Ureter (tissue), 1 donor: ENCODE data around the gene CMTM8. TPM values are rescaled to one million over a fixed set of nuclear protein-coding genes. Genes with fewer than 3 reads are reported as not detected.
"Not testable (repeated sequence)": the region's sequence is repeated elsewhere in the genome, so short reads cannot be mapped to it uniquely, and the experiment has no call there.

ENCODE experiments used
- DNase-seq: peaks from one replicate; pipeline ENCODE4 v3.0.0-alpha.2; 2020; ENCODE audit warnings: low spot score
- total RNA-seq: library from RNA; stranded (reverse); gene quantifications from one replicate; pipeline ENCODE4 v1.2.4, GENCODE V29; 2023
- donor health status: DM: yes; HTN: yes; CAD: no.

CMTM8 gene, protein sequence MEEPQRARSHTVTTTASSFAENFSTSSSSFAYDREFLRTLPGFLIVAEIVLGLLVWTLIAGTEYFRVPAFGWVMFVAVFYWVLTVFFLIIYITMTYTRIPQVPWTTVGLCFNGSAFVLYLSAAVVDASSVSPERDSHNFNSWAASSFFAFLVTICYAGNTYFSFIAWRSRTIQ
- total RNA-seq, result 5.7 TPM

DNA sequence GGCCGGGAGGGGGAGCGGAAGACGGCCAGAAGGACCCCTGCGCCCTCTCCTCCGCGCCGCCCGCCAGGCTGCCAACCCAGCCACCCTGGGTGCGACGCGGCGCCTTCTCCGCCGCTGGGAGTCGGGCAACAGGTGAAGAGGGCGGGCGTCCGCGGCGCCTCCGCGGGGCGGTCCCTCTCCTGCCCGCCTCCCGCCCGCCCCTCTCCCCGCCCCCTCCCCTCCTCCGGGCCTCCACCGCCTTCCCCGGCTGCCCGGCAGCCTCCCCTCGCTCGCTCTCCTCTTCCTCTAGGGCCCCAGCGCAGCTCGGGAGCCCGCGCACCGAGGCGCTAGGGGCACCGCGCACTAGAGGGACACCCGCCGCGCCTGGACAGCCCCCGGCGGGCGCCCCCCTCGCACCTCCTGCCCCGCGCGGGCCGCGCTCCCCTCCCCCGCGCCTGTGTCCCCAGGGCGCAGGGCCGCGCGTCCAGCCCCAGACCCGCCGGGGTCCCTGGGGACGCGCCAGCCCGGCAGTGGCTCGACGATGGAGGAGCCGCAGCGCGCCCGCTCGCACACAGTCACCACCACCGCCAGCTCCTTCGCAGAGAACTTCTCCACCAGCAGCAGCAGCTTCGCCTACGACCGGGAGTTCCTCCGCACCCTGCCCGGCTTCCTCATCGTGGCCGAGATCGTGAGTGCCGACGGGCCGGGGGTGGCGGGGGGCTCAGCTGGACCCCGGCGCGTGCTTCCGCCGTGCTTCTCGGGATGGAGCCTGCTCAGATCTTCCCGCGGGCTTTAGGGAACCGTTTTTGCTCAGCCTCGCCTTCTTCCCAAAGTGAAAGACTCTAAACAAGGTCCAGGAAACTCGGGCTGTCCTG lies at the start of gene CMTM8:
TSS of gene CMTM8 (plus strand) at position 228 of the 854 bp plus-strand sequence. CDS start at position 521, 293 bp downstream.
- DNase-seq, result peak; percentile 53

DNA sequence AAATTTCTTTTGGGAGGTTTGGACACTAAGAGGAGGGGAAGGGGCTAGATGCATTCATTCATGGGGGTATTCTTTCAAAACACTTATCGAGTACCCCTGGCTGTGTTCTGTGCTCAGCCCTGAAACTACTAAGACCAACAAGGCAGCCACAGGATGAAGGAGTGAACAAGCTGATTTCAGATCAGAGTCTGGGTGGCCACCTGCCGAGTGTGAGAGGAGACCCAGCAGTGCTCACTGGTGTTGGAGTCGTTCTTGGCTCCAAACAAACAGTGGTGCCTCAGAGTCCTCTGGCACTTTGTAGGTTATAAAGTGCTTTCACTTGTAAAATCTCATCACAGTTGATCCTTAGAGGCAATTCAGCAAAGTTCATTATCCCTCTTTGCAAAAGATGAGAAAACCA lies 48.8 kb upstream of the CMTM8 start:
- no peak for DNase-seq

DNA sequence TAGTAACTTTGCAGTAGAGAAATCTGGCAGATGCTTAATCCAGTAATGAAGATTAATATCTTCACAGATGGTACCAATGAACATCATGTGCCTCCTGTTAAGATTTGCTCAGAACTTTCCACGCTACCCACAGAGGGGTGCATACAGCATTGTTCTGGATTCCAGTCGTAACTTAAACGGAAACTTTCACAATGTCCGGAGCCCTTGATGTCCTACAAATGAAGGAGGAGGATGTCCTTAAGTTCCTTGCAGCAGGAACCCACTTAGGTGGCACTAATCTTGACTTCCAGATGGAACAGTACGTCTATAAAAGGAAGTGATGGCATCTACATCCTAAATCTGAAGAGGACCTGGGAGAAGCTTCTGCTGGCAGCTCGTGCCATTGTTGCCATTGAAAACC lies 47.9 kb upstream of the CMTM8 start:
- DNase-seq, result not testable (repeated sequence)

DNA sequence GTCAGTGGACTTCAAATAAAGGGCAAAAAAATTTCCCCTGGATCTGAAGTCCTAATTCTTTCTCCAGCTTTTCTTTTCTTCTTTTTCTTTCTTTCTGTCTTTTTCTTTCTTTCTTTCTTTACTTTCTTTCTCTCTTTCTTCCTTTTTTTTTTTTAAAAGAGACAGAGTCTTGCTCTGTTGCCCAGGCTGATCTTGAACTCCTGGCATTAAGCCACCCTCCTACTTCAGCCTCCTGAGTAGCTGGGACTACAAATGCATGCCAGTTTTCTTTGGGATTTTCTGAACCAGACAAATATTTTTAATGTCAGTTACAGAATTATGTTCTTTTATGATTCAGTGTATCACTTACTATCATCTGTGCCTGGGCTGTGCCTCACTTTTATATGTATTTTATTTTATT lies 45.4 kb upstream of the CMTM8 start:
- DNase-seq, result no peak

DNA sequence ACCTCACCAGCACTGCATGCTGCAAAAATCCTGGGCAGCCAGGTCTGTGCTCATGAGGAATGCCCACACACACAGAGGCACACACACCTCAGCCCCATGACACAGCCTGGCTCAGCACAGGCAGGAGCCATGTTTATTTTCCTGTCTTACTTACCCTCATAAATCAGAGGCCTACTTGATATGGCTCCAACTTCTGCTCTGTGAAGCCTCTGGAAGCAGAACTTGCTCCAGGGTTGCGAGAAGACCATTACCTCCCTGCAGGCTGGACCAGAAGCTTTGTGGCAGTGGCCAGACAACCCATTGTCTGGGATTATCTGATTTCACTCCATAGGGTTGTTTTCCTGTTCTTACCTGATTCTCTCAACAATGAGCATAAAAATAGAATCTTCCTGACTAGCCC lies 43.8 kb upstream of the CMTM8 start:
- DNase-seq, result no peak

DNA sequence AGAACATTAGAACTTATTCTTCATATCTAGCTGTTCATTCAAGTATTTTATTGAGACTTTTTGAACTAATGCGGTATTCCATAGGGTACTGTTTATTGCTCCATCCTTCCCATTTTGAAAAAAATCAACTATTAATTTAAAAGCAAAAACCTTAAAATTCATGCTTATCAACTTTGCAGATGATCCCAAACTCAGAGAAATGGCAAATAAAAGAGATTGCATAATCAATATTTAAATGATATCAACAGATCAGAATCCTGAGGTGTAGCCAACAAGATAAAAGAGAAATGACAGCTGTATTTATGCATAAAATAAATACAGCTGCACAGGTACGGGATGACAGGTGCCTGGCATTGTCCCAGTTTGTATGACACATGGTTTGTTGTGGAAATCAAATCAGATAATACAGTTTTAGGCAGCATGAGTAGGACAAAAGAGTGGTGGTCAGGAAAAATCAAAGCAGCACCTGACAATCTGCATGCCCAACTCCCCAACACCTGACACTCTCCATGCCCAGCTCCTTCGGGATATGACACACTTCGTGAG lies 42.4 kb upstream of the CMTM8 start:
- no peak for DNase-seq

DNA sequence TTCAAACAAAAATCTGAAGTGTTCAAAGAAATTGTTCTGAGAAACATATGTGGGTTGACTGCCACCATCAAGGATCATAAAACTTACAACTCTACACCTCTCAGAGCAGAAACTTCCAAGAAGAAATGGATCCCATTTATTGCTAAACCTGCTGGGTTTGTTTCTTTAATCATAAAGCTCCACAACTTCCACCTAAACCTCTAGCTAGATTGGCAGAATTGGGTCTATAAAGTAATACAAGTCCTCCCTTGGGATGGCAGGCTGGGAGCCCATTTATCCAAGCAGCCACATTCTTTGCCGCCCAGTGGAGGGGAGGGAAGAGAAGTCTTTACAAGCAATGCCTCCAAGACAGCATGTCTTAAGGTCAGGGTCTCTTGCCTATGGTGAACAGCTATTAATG lies 40.5 kb upstream of the CMTM8 start:
- no peak for DNase-seq

DNA sequence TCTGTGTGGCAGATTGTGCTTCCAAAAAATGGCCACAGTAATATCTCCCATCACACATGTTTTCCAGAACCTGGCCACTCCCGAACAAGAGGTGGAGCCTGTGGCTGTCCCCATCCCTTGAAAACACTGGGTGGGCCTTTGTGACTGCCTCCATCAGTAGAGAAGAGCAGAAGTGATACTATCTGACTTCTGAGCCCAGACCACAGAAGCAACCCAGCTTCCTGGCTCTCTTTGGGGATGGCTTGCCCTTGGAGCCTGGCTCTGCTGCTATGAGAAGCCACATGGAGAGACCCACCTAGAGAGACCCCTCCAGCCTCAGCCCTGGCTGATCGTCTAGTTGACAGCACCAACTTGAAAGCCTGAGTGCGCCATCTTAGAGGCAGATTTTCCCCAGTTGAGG lies 39.8 kb upstream of the CMTM8 start:
- no peak for DNase-seq

DNA sequence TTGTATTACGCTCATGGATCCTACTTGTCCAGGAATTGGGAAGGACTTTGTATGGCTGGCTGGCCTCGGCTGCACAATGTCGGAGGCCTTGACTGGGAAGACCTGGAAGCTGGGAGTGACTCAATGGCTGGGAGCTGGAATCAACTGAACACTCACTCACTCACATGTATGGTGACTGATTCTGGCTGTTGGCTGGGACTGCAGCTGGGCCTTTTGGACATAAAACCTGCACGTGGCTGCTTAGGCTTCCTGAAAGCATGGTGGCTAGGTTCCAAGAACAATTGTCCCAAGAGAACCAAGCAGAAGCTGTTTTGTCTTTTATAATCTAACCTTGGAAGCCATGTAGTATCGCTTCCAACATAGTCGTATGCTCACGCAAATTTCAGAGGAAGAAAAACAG lies 38.0 kb upstream of the CMTM8 start:
- no peak for DNase-seq

DNA sequence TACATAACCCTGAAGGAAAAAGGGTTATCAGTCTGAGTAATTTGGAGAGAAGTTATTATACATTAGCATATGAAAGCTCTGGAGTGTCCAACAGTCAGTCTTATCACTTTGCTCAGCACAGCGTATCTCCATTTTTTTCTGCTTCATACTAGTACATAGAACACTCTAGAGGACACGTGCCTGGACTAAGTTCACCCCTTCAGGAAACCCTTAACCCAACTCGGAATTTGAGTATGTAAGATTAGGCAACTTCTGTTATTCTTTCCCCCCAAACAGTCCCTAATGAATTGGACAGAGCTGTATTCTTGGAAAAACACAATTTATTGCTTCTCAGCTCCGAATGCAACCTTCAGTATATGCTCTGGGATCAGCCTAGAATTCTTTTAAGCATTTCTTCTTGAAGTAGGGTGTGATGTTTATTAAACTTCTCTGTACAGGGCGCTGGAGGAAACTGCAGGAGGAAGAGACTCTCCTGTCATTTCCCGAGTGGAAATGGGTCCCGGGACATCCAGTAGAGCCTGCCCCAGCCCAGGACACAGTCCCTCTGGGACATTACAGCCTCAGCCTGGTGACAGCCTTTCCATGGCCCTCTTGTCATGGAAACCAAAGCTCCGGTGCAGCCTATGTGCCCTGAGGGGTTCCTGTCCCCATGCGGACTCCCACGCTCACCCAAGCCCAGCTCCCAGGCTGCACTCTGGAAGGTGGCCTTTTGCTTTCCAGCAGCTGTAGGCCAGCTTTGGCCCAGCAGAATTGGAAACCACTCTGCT lies 37.3 kb upstream of the CMTM8 start:
- DNase-seq, result no peak

DNA sequence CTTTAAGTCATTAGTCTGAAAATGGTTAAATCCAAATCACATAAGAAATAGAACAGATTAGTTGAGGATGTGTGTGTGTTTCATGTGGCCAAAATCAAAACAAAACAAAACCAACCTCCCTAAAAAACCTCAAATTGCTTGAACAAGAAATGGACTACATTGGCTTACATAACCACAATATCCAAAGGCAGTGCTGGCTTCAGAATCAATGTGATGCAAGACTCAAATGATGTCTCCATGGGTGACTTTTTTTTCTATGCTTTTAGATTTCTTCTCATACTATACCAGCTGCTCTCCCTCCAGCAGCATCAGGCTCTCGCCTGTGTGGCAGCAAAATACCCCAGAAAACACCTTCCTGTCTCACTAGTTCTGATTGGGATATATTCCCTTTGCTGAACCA lies 36.0 kb upstream of the CMTM8 start:
- no peak for DNase-seq

DNA sequence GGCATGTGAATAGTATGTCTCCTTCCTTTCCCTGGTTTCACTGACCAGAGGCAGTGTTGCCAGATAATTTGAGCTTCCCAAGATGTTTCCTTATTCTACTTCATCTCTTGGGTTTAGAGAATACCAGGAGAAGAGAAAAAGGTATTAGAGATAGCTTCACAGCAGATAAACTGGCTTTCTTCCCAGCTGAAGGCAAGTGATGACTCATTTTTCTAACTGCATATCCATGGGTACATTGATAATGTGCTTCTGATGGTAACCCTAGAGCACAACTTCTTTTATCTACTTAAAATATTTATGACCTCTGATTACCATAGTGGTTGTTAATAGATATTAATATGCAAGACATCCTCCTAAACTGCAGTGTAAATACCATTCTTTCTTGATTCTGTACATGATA lies 34.6 kb upstream of the CMTM8 start:
- DNase-seq, result no peak

DNA sequence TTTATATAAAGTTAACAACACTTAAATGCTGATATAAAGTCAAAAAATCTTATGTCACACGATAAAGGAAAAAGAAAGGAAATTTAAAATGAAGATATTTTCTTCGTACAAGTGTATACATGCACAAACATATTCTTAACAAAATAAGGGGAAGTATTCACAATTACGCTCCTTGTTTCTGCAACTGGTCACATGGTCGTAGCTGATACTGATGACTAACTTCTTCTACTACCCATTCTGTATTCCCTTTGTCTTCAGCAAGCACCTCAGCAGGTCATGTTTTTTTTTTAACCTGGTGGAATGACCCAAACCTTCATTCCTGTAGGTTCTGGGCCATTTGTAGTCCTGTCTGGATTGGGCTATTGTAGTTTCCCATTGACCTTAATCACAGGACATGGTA lies 30.0 kb upstream of the CMTM8 start:
- no peak for DNase-seq

DNA sequence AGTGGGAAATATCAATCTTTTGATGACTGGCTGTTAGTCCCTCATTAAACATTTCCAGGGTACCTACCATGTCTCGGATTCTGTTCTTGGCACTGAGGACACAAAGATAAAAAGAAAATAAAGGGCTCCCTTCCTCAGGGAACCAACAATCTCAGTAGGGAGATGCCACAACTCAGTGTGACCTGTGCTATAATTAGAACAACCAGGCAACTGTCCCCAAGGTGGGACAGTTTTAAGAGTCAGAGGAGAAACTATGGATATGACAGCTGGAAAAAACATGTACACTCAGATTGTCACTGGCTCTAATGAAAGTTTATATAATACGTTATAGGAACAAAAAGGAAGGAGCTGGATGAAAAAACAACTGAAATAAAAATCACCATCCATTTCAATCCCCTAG lies 23.3 kb upstream of the CMTM8 start:
- DNase-seq, result no peak

DNA sequence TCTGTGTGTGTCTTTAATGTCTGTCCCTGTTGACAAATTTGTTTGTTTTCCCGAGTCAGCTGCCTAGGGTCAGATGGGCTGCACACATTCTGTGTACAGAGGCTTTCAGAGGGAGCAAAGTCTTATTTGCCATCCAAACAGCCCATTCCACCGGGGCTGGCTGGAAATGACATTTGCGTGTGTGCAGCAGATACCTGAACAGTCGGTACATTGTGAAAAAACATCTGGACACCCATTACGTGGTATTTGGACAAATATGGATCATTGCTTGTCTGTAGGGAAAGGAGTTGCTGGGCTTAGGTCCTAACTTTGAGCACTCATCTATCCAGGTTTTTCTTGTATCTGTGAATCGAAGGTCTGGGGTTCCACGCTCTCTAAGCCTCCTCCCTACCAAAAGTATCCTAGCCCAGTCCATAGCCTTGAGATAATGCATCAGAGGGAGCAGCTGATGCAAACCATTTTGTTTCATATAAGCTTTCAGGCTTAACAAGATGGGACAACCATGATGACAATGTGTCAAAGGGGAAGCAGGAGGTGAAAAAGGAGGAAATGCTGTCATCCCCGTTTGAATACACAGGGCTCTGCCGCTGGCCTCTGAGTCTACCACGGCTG lies 22.2 kb upstream of the CMTM8 start:
- DNase-seq, result no peak

DNA sequence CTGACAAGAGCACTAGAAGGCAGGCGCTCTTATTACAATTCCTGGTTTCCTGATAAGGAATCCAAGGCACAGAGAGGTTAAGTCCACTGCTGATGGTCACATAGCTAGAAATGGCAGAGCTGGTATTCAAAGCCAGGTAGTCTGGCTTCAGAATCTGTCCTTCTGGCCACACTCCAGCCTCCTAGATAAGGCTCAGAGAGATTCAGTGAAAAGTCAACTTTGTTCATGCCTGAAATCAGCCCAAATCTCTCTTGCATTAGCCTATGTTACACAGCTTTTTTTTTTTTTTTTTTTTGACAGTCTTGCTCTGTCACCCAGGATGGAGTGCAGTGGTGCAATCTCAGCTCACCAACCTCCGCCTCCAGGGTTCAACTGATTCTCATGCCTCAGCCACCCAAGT lies 21.1 kb upstream of the CMTM8 start:
- no peak for DNase-seq

DNA sequence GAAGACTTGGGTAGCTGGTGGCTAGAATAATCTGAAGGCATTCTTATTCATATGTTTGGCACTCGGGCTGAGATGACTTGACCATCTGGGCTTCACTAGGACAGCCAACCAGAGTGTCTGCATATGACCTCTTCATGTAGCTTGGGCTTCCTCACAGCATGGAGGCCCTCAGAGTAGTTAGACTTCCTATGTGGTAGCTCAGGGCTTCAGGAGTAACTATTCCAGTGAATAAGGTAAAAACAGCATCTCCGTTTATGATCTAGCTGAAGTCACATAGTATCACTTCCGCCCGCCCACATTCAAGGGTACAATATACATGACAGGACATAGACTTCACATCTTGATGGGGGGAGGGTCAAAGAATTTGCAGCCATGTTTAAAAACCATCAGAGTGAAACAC lies 18.9 kb upstream of the CMTM8 start:
- DNase-seq, result no peak

DNA sequence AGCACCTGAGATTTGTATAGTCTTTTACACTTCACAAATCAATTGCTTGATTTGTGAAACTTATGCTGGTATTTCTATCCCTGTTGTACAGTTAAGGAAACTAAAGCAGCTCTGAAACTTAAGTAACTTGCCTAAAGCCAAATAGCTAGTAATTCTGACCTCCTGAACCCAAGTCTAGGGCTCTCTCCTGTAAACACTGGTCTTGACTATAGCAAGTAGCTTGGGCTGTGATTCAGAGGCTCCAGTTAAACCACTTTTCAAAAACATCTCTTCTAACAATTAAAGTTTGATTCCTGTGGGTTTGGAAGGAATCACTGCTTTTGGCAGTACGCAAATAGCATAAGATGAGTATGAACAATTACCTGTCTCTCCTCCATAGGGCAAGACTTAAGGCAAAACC lies 18.5 kb upstream of the CMTM8 start:
- DNase-seq, result no peak

DNA sequence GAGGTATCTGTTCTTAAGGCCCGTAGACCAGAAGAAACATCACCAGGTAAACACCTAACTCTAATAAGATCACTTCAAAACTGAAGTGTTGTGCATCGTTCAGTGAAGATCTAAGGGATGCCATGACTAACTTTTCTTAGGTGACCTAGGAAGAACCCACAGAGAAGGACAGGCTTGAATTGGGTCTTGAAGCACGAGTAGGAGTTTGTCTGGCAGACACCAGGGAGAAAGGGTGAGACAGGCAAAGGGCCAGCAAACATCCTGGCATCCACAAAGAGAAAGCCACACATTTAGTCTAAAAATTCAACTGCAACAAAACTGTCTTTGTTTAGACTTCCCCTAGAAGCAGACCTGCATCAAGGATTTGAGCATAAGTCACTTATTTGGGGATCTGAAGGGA lies 15.5 kb upstream of the CMTM8 start:
- DNase-seq, result no peak

DNA sequence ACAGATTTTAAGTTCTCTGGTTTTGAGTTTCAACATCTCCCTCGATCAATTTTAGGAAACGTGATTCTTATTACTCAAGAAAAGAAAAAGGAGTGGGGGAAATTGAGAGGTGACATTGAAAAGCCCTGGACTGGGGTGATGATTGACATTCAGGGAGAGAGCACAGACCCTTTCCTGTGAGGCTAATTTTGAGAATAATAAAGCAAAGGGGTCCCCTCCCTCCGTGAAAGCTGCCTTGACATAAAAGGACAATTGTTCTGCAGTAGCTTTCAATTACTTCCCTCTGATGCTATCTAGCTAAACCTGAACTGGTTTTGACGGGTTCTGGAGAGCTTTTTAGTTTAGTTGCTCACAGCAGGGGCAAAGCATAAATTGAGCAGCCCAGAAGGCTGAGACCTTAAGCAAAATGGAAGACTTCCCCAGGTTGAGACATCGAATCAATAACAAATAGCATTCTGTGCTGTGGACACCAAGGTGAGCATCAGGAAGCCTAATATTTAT lies 14.4 kb upstream of the CMTM8 start:
- DNase-seq, result no peak

DNA sequence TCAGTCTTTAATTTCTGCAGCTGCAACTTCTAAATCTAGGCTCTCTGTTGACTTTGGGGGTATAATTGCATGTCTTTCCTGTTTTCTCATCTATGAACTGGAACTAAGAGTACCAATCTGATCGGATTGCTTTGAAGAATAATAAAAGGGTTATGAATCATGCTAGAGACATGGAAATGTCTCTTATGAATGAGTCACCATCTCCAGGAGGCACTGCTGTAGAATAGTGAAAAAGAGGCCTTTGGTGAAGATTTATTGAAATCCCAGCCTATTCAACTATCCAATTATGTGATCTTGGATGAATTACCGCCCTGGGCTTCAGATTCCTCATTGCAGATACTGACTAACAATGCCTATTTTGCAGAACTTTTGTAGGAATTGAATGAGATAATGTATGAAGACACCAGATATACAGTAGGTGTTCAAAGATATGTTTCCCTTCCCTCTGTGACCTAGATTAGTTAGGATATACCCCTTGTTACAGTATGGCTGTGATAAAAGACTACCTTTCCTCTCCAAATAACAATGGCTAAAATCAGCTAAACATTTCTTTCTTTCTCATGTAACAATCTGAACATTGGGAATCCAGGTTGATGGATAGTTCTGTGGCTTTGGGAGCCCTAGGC lies 11.5 kb upstream of the CMTM8 start:
- DNase-seq, result no peak
